Activated naive CD4-positive, alpha-beta T cell treated with anti-CD3 and anti-CD28 coated beads, Interleukin-2, amount 50 U/mL, for 72 hours (primary cell): ENCODE data around the gene PPP1R3F. TPM values are rescaled to one million over a fixed set of nuclear protein-coding genes. Genes with fewer than 3 reads are reported as not detected.

Experiments
- ATAC-seq, 2 donors: fragments of 150-1000 bp; cut with Tn5 transposase; 2 replicates each; pipeline ENCODE4 v1.10.0; 2021; ENCODE audit warnings: mild to moderate bottlenecking in 2 of 2, moderate library complexity in 2 of 2
- DNase-seq, 2 donors: peaks; one replicate each; pipeline ENCODE4 v3.0.0; 2021 to 2022; ENCODE audit warnings: low spot score in 2 of 2
- H3K27ac Mint-ChIP-seq, 2 donors: one replicate each; pipeline ENCODE4 v1.8.0; 2022; ENCODE audit warnings: mild to moderate bottlenecking in 2 of 2, mixed read lengths in 2 of 2
- H3K36me3 Mint-ChIP-seq, 2 donors: one replicate each; pipeline ENCODE4 v1.8.0; 2022; ENCODE audit warnings: mixed read lengths in 2 of 2
- H3K9me3 Mint-ChIP-seq, 2 donors: one replicate each; pipeline ENCODE4 v1.8.0; 2022; ENCODE audit warnings: mixed read lengths in 2 of 2
- total RNA-seq, 2 donors: library from RNA; stranded (reverse); gene quantifications; one replicate each; pipeline ENCODE4 v1.2.3, GENCODE V29; 2022

Gene PPP1R3F
- total RNA-seq, 2 donors from 2014 or later = 4.2 to 5.3 TPM

DNA sequence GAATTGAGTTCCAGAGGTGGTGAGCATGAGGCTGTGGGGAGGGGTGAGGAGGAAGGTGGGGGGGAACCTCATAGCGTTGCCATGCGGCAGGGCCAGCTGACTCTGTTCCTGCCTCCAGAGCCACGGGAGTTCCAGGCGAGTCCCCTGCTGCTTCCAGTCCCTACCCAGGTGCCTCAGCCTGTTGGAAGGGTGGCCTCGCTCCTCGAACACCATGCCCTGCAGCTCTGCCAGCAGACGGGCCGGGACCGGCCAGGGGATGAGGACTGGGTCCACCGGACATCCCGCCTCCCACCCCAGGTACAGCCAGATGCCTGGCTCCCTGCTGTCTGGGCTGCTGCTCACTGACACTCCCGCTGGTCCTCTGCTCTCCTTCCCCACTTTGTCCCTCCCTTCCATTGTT is 26.4 kb upstream of the PPP1R3F start:
- DNase-seq (no peak), ATAC-seq (no peak)
- peak overlapping the region in 1 of 2 donors; percentile 60 for H3K27ac Mint-ChIP-seq
- H3K9me3 Mint-ChIP-seq = no peaks in the 10 kb centered on the region
- H3K36me3 Mint-ChIP-seq = no peaks in the 10 kb centered on the region

DNA sequence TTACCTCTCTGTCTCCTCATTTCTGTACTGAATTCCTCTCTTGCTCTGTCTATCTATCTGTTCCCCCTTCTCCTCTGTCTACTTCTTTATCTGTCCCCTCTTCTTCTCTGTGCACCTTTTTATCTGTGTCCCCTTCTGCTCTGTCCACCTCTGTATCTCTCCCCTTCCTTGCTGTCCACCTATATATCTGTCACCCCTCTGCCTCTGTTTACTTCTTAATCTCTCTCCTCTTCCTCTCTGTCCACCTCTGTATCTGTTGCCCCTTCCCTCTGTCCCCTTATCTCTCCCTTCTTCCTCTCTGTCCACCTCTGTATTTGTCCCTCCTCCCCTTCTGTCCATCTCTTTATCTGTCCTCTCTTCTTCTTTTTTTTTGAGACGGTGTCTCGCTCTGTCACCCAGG is 25.4 kb upstream of the PPP1R3F start:
- Mint-ChIP-seq H3K27ac (peak overlapping the region; percentile 60 to 63), H3K9me3 (no peaks in the 10 kb centered on the region), H3K36me3 (no peaks in the 10 kb centered on the region)
- ATAC-seq (no peak), DNase-seq (no peak)

- peak overlapping the region in 1 of 2 donors; percentile 70 for H3K27ac Mint-ChIP-seq
- DNase-seq = no peak
These were observed 23.1 kb upstream of the PPP1R3F start for GRCh38 chrX:49246541-49246940.

GRCh38 chrX:49247346-49247745 is 22.2 kb upstream of the PPP1R3F start:
- Mint-ChIP-seq H3K36me3 (no peaks in the 10 kb centered on the region), H3K9me3 (no peaks in the 10 kb centered on the region), H3K27ac (peak overlapping the region in 1 of 2 donors; percentile 81)
- ATAC-seq (no peak), DNase-seq (no peak)

More at GRCh38 chrX:49246541-49246940, 23.1 kb upstream of the PPP1R3F start:
- no peaks in the 10 kb centered on the region for H3K36me3 Mint-ChIP-seq
- no peak for ATAC-seq
- no peaks in the 10 kb centered on the region for H3K9me3 Mint-ChIP-seq

DNA sequence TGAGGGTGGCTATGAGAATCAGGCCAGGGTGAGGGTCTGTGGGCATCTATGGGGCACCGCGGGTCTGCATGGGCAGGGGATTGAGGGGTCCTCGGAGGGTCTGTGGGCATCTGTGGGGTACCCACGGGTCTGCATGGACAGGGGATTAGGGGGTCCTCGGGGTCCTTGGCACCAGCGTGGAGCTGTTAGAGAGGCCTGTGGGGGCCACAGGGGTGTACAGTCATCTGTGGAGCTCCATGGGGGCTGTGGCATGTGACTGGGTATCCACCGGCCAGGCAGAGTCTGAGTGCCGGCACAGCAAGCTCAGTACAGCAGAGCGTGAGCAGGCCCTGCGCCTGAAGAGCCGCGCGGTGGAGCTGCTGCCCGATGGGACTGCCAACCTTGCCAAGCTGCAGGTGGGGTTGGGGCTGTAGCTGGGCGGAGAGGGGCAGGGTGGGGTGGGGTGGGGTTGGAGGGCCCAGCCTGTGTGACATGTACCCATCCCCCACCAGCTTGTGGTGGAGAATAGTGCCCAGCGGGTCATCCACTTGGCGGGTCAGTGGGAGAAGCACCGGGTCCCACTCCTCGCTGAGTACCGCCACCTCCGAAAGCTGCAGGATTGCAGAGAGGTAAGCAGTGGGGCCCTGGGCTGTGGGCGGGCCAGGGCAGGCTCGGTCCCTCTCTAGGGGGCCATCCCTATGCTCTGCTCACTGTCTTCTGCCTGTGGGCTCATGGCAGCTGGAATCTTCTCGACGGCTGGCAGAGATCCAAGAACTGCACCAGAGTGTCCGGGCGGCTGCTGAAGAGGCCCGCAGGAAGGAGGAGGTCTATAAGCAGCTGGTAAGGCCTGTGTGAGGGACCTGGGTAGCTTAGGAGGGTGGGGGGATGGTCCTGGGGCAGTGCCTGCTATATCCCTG is 21.4 kb upstream of the PPP1R3F start:
- H3K27ac Mint-ChIP-seq = peak overlapping the region in 1 of 2 donors; percentile 50
- DNase-seq (no peak), ATAC-seq (no peak)
- H3K9me3 Mint-ChIP-seq = no peaks in the 10 kb centered on the region
- H3K36me3 Mint-ChIP-seq = no peaks in the 10 kb centered on the region

DNA sequence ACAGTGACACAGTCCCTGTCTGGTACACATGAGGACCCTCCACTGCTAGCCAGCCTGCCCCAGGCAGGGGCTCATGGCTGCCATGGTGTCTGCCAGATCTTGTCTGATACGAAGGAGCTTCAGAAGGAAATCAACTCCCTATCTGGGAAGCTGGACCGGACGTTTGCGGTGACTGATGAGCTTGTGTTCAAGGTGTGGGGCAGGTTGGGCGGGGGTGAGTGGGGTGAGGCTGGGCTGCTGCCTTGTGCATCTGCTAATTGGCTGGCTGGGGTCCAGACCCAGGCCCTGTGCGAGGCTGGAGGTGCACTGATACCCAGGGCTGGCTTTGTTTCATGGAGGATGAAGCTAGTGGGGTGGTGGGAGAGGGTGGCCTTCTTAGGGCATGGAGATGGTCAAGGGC is 20.5 kb upstream of the PPP1R3F start:
- Mint-ChIP-seq H3K27ac (peak overlapping the region in 1 of 2 donors; percentile 79), H3K9me3 (no peaks in the 10 kb centered on the region), H3K36me3 (no peaks in the 10 kb centered on the region)
- DNase-seq (no peak), ATAC-seq (no peak)

DNA sequence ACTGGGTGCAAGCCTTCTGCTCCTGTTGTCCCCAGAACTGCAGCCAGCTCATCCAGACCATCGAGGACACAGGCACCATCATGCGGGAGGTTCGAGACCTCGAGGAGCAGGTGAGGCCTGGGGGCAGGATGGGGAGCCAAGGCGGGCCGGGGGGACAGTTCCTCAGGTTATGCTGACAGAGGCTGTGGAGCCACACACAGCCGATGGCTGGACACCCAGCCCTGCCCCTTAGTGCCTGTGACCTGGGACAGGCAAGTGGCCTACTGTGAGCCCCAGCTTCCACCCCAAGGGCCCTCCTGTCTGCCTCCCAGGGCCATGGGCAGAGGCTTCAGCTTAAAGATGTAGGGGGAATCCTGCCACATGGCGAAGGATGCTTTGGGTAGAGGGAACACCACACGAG is 20.0 kb upstream of the PPP1R3F start:
- no peaks in the 10 kb centered on the region for H3K36me3 Mint-ChIP-seq

GRCh38 chrX:49250066-49250465 is 19.5 kb upstream of the PPP1R3F start:
- Mint-ChIP-seq H3K9me3 (no peaks in the 10 kb centered on the region), H3K27ac (no peak overlapping the region), H3K36me3 (no peaks in the 10 kb centered on the region)
- ATAC-seq (no peak), DNase-seq (no peak)

More for the DNA sequence above, 20.0 kb upstream of the PPP1R3F start:
- ATAC-seq = peak in 1 of 2 donors; percentile 10
- no peak for DNase-seq
- Mint-ChIP-seq H3K27ac (no peak overlapping the region), H3K9me3 (no peaks in the 10 kb centered on the region)

DNA sequence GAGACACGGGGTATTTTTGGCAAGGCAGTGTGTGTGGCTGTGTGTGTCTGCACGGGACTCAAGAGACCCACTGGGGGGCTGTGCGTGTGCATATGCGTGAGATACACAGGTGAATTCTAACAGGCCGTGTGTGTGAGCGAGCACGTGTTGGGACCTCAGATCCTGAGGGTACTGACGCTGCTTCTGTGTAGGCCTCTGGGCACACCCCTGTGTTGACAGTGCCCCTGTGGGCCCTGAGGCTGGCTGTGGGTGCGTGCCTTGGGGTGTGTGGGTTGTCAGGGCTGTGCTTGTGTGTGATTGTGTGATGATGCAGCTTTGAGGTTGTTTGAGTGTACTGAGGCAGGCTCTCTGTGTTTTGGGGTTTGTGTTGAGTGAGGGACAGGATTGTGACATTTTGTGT is 19.0 kb upstream of the PPP1R3F start:
- Mint-ChIP-seq H3K36me3 (no peaks in the 10 kb centered on the region), H3K27ac (peak overlapping the region in 1 of 2 donors; percentile 94), H3K9me3 (no peaks in the 10 kb centered on the region)
- ATAC-seq (peak in 1 of 2 donors; percentile 29), DNase-seq (no peak)

- DNase-seq (no peak), ATAC-seq (no peak)
- H3K36me3 Mint-ChIP-seq = no peaks in the 10 kb centered on the region
- no peak overlapping the region for H3K27ac Mint-ChIP-seq
- H3K9me3 Mint-ChIP-seq = no peaks in the 10 kb centered on the region
These were observed 18.3 kb upstream of the PPP1R3F start for GRCh38 chrX:49251325-49251724.

- Mint-ChIP-seq H3K27ac (no peak overlapping the region), H3K9me3 (no peaks in the 10 kb centered on the region), H3K36me3 (no peaks in the 10 kb centered on the region)
- DNase-seq (no peak), ATAC-seq (no peak)
These were observed 15.0 kb upstream of the PPP1R3F start for GRCh38 chrX:49254639-49255038.

DNA sequence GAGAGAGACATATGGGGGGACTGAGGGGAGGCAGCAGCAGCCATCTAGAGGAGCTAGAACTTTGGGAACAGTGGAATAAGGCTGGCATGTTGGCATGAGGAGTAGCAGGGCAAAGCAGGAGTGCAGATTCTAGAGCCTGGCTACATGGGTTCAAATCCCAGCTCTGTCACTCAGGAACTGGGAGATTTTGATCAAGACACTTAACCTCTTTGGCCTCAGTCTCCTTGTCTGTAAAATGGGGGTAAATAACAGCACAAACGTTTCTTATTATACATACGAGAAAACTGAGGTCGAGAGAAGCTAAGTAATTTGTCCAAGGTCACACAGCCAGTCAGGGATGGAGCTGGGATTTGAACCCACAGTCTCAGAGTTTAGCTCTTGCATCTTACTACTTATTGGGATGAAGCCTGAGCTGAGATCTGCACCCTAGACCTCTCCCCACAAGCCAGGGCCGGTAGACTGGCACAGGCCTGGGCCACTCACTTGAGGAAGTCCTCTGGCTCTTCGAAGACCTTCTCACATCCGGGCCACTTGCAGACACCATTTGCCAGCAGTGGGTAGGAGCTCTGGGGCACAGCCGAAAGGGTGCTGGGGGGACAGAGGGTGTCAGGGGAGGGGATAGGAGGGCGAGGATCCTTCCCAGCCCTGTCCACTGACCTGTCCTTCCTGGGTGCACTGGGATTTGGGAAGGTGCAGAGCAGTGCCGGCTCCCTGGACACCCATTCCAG is 13.2 kb upstream of the PPP1R3F start:
- no peak for ATAC-seq
- Mint-ChIP-seq H3K27ac (peak overlapping the region; percentile 14 to 69), H3K9me3 (no peaks in the 10 kb centered on the region), H3K36me3 (no peaks in the 10 kb centered on the region)
- no peak for DNase-seq

- DNase-seq = no peak
- ATAC-seq = peak in 1 of 2 donors; percentile 34
- Mint-ChIP-seq H3K9me3 (no peaks in the 10 kb centered on the region), H3K36me3 (no peaks in the 10 kb centered on the region), H3K27ac (peak overlapping the region in 1 of 2 donors; percentile 69)
These were observed 12.4 kb upstream of the PPP1R3F start for GRCh38 chrX:49257074-49257790.

DNA sequence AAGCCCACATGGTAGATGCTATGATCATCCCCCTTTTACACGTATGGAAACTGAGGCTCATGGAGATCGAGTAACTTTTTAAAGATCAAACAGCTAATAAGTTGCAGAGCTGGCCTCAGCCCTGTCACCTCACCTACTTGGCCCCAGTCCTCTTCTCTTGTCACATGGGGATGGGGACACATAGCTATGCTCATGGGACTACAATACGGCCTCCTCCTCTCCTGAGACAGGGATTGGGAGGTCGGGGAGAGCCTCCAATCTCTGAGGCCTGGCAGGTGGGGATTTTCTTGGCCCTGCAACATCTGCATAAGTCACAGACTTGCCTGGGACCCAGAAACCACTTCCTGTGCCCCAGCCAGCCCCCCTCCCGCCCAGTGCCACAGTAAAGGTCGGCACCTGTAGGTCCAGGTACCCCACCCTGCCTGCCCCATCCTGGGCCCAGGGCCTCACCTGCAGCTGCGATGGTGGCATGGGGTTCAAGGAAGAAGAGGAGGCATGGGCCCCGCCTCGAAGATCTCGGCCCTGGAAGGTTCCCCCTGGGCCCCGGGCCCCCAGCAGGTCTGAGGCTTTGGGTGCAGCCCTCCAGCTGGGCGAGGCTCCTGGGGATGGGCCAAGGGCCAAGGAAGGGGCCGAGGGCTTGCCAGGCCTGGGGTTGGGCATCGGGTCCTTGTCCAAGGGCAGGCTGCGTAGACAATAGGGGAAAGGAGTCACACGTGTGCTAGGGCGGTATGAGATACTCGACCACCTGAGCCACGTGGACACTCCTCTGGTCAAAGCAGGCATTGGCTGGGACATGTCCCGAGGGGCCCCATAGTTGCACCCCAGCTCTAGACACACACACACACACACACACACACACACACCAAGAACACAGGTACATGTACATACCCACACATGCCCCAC is 11.5 kb upstream of the PPP1R3F start:
- DNase-seq (no peak), ATAC-seq (peak in 1 of 2 donors; percentile 64)
- Mint-ChIP-seq H3K27ac (peak overlapping the region in 1 of 2 donors; percentile 69), H3K36me3 (no peaks in the 10 kb centered on the region), H3K9me3 (no peaks in the 10 kb centered on the region)

DNA sequence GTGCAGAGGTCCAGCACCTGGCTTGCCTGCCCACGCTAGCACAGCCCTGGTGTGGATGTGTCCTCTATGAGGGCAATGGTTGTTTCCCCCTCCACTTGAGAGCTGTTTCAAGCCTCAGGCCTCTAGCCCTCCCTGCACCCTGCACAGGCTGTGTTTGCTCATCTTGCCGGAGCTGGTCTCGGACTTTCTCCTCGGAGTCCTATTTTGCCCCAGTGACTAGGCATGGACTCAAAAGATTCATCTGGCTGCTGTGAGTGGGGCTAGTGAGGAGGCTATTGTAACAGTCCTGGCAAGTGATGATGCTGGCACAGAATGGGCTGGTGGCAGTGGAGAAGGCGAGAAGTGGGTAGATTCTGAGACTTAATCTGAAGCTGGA is 10.9 kb upstream of the PPP1R3F start:
- ATAC-seq = no peak

More for the DNA sequence above, 10.9 kb upstream of the PPP1R3F start:
- no peaks in the 10 kb centered on the region for H3K9me3 Mint-ChIP-seq
- H3K27ac Mint-ChIP-seq = peak overlapping the region; percentile 7 to 19
- DNase-seq = no peak
- no peaks in the 10 kb centered on the region for H3K36me3 Mint-ChIP-seq
